ENCODE results near the gene RAB31.

Gene RAB31

DNA sequence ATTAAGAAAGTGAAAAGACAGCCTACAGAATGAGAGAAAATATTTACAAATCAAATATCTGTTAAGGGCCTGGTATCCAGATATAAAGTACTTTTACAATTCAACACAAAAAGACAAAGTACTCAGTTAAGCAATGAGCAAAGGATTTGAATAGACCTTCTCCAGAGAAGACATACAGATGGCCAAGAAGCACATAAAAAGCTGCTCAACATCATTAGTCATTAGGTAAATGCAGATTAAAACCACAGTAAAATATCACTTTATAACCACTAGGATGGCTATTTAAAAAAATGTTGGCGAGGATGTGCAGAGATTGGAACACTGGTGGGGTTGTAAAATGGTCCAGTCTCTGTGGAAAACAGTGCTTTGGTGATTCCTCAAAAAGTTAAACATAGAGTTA is 38.9 kb downstream of the RAB31 start:
- Histone ChIP-seq H3K27ac (ENCODE audit: extremely low read depth, low read depth, low read length) (no peak overlapping the region), H3K4me3 (ENCODE audit: low read depth, low read length) (no peak overlapping the region), H3K4me1 (ENCODE audit: control insufficient read depth, insufficient read depth, low read length) (peaks cover 16% of the 10 kb centered on the region), H3K9me3 (ENCODE audit: control insufficient read depth, insufficient read depth, low read depth, low read length) (no peaks in the 10 kb centered on the region; the same call in 1 of the 2 replicates), H3K36me3 (ENCODE audit: control insufficient read depth in 2 of 2, insufficient read depth in 1 of 2, low read length in 2 of 2) (no peaks in the 10 kb centered on the region)
- CTCF ChIA-PET: no interaction called here
- TF ChIP-seq ZBTB1 (tag by site-specific recombination; IDR thresholded peaks at IDR 0.05) (no peak), ZBTB20 (tag by site-specific recombination; IDR thresholded peaks at IDR 0.05) (no peak)
- POLR2A ChIA-PET: no interaction called here

DNA sequence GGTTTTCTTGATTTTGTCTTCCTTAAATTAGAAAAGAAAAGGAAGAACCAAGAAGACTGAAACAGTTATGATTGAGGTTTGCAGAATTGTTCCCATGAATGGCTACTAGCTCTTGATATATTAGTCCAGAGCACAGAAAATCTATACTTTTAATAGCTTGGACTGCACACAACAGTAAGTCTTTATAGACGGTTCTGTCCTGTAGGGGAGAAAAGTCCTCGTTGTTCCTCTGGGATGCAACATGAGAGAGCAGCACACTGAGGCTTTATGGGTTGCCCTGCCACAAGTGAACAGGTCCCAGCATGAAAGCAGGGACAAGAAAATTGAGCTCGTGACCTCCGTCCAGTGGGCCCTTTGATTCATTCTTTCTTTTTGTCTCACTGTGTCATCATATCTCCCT is 41.5 kb downstream of the RAB31 start:
- no peaks in the 10 kb centered on the region for H3K4me1 ChIP-seq (ENCODE audit: control insufficient read depth, insufficient read depth, low read length)
- H3K27ac ChIP-seq (ENCODE audit: extremely low read depth, low read depth, low read length): no peak overlapping the region
- TF ChIP-seq BCL11A (tag by site-specific recombination; IDR thresholded peaks at IDR 0.05; ENCODE audit: low read depth) (no peak), ZNF423 (tag by site-specific recombination; IDR thresholded peaks at IDR 0.05) (no peak), KLF17 (tag by site-specific recombination; IDR thresholded peaks at IDR 0.05) (no peak), ZNF626 (tag by site-specific recombination; IDR thresholded peaks at IDR 0.05) (no peak), ZNF211 (tag by site-specific recombination; IDR thresholded peaks at IDR 0.05; ENCODE audit: low read depth) (no peak), OSR2 (tag by site-specific recombination; IDR thresholded peaks at IDR 0.05) (no peak), RBAK (tag by site-specific recombination; IDR thresholded peaks at IDR 0.05) (no peak), ZFP41 (tag by site-specific recombination; IDR thresholded peaks at IDR 0.05; ENCODE audit: borderline replicate concordance) (no peak), ZNF677 (tag by site-specific recombination; IDR thresholded peaks at IDR 0.05) (no peak)
- H3K36me3 ChIP-seq (ENCODE audit: control insufficient read depth in 2 of 2, insufficient read depth in 1 of 2, low read length in 2 of 2): no peaks in the 10 kb centered on the region
- H3K9me3 ChIP-seq (ENCODE audit: control insufficient read depth, insufficient read depth, low read depth, low read length): no peaks in the 10 kb centered on the region; the same call in 1 of the 2 replicates
- no peak overlapping the region for H3K4me3 ChIP-seq (ENCODE audit: low read depth, low read length)
- CTCF ChIA-PET: no interaction called here
- POLR2A ChIA-PET: no interaction called here

DNA sequence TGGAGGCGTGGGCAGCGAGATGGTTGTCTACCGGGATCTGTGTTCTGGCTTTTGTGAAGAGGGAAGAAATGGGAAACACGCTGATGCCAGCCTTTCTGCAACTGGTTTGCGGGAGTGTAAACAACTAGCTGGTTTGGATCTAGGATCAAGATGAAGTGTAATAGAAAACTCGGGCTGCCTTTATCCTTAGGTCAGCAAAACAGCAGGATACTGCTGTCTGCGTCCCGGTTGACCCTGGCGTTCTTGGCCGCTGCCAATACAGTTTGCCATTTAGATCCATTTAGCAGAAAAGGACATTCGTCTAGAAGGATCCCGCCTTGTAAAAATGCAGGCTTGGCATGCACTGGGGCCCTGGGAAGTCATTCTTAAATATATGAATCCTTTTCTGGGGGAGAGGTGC is 42.0 kb downstream of the RAB31 start:
- Histone ChIP-seq H3K27ac (ENCODE audit: extremely low read depth, low read depth, low read length) (no peak overlapping the region), H3K4me3 (ENCODE audit: low read depth, low read length) (no peak overlapping the region), H3K9me3 (ENCODE audit: control insufficient read depth, insufficient read depth, low read depth, low read length) (no peaks in the 10 kb centered on the region), H3K36me3 (ENCODE audit: control insufficient read depth in 2 of 2, insufficient read depth in 1 of 2, low read length in 2 of 2) (no peaks in the 10 kb centered on the region), H3K4me1 (ENCODE audit: control insufficient read depth, insufficient read depth, low read length) (no peaks in the 10 kb centered on the region)
- ChIA-PET POLR2A (no interaction called here), CTCF (no interaction called here)
- no peak for TF ChIP-seq ZNF600 (tag by site-specific recombination; IDR thresholded peaks at IDR 0.05)
- no peak for TF ChIP-seq ZNF23 (tag by site-specific recombination; IDR thresholded peaks at IDR 0.05; ENCODE audit: borderline replicate concordance)
- no peak for TF ChIP-seq ZXDB (tag by site-specific recombination; IDR thresholded peaks at IDR 0.05)
- TF ChIP-seq ZFP69B (tag by site-specific recombination; IDR thresholded peaks at IDR 0.05): no peak
- TF ChIP-seq ZBTB10 (tag by site-specific recombination; IDR thresholded peaks at IDR 0.05): no peak
- no peak for TF ChIP-seq KLF16 (tag by site-specific recombination; IDR thresholded peaks at IDR 0.05)
- TF ChIP-seq ZNF529 (tag by site-specific recombination; IDR thresholded peaks at IDR 0.05; ENCODE audit: insufficient replicate concordance): no peak
- no peak for TF ChIP-seq ZNF510 (tag by site-specific recombination; IDR thresholded peaks at IDR 0.05; ENCODE audit: insufficient replicate concordance)
- no peak for TF ChIP-seq ZNF791 (tag by site-specific recombination; IDR thresholded peaks at IDR 0.05)
- no peak for TF ChIP-seq TCF7L2 (IDR thresholded peaks at IDR 0.05; ENCODE audit: borderline replicate concordance, low read depth, low read length)
- no peak for TF ChIP-seq EGR2 (tag by site-specific recombination; IDR thresholded peaks at IDR 0.05; ENCODE audit: low read depth)
- TF ChIP-seq ZSCAN30 (tag by site-specific recombination; IDR thresholded peaks at IDR 0.05): no peak
- TF ChIP-seq GLIS2 (tag by site-specific recombination; IDR thresholded peaks at IDR 0.05): no peak
- TF ChIP-seq, protein P1, sequence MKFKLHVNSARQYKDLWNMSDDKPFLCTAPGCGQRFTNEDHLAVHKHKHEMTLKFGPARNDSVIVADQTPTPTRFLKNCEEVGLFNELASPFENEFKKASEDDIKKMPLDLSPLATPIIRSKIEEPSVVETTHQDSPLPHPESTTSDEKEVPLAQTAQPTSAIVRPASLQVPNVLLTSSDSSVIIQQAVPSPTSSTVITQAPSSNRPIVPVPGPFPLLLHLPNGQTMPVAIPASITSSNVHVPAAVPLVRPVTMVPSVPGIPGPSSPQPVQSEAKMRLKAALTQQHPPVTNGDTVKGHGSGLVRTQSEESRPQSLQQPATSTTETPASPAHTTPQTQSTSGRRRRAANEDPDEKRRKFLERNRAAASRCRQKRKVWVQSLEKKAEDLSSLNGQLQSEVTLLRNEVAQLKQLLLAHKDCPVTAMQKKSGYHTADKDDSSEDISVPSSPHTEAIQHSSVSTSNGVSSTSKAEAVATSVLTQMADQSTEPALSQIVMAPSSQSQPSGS (tag by site-specific recombination; IDR thresholded peaks at IDR 0.05; ENCODE audit: low read depth): no peak
- TF ChIP-seq MEIS1 (CRISPR knock-in tag; IDR thresholded peaks at IDR 0.05; ENCODE audit: borderline replicate concordance): no peak
- TF ChIP-seq, protein P2, sequence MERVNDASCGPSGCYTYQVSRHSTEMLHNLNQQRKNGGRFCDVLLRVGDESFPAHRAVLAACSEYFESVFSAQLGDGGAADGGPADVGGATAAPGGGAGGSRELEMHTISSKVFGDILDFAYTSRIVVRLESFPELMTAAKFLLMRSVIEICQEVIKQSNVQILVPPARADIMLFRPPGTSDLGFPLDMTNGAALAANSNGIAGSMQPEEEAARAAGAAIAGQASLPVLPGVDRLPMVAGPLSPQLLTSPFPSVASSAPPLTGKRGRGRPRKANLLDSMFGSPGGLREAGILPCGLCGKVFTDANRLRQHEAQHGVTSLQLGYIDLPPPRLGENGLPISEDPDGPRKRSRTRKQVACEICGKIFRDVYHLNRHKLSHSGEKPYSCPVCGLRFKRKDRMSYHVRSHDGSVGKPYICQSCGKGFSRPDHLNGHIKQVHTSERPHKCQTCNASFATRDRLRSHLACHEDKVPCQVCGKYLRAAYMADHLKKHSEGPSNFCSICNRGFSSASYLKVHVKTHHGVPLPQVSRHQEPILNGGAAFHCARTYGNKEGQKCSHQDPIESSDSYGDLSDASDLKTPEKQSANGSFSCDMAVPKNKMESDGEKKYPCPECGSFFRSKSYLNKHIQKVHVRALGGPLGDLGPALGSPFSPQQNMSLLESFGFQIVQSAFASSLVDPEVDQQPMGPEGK (tag by site-specific recombination; IDR thresholded peaks at IDR 0.05): no peak
- TF ChIP-seq KLF10 (tag by site-specific recombination; IDR thresholded peaks at IDR 0.05): no peak
